GM21786 (cell line): ENCODE measurements around the gene FHL3.

Experiments
- ATAC-seq: cut with Tn5 transposase; IDR thresholded peaks from one replicate; pipeline ENCODE4 v1.9.1; 2021; ENCODE audit not compliant: unreplicated experiment

The FHL3 gene

GRCh38 chr1:38014724-38015424, 9.6 kb upstream of the FHL3 start:
- ATAC-seq, result no peak

DNA sequence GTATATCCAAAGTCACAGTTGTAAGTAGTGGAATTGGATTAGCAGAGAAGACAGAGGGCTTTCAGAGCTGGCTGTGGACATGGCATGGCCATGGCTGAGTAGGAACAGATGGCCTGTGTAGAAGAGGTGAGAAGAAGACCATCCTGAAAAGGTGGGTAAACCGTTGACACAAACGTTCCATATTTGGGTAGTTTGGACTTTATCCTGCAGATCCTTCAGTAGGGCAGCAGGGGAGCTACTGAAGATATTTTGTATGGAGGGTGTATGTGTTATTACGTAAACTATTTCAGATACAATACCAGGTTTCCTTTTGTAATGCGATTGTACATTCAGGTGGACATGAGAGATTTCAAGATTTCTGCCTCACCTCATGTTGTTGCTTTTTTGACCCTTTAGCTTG, 8.9 kb upstream of the FHL3 start:
- no peak for ATAC-seq

DNA sequence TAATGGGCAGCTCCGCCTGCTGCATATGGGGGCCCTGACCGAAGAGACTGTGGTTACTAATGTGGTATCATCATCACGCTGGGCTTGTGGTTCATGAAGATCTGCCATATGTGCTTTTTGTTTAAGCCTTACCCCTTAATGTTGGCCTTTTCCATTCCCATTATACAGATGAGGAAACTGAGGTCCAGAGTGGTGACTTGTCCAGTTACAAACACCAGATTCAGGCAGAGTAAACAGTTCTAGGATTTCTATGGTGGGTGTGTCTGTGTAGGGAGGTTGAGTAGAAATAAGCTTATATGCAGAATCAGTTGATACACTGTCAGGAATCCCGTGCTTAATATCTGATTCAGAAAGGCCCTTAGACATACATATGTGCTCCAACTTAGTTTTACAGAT, 7.9 kb upstream of the FHL3 start:
- no peak for ATAC-seq

DNA sequence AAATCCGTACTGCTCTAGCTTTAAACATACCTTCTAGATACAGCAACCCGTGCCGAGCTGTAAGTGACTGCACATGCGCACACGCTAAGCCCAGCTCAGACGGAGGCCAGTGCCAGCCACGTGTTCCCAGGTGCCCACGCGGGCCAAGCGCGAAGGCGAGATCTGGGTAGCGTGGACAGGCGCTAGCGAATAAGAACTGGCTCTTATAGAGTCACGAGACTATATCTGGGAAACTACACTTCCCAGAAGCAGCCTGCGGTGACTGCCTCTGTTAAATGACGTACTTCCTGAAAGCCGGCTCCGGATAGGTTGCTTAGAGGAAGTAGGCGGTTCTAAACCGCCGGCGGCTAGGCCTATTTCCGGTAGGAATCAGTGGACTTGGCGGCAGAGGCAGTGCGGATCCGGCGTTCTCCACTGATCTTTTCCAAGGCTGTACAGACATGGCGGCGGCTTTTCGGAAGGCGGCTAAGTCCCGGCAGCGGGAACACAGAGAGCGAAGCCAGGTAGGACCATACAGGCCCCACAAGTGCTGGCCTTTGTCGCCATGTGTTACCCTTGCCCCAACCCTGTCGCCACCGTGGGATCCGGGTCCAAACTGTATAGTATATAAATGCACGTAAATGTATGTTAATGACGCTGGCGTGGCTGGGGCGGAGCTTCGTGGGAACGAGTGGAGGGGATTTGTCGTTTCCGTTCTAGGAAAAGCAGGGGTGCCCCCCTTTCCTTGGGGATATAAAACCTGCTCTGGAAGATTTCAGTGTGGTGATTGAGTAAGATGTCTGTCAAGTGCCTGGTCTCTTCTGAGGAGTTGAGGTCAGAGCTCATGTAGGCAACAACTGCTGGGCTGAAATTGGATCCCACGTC, 7.3 kb upstream of the FHL3 start, which contains the start of gene UTP11:
TSS of gene UTP11 (plus strand) at position 372 of the 864 bp plus-strand sequence. CDS start at position 441, 69 bp downstream.
- peak; percentile 95 for ATAC-seq

- ATAC-seq, result no peak
These were observed 4.5 kb upstream of the FHL3 start for GRCh38 chr1:38009841-38010180.

DNA sequence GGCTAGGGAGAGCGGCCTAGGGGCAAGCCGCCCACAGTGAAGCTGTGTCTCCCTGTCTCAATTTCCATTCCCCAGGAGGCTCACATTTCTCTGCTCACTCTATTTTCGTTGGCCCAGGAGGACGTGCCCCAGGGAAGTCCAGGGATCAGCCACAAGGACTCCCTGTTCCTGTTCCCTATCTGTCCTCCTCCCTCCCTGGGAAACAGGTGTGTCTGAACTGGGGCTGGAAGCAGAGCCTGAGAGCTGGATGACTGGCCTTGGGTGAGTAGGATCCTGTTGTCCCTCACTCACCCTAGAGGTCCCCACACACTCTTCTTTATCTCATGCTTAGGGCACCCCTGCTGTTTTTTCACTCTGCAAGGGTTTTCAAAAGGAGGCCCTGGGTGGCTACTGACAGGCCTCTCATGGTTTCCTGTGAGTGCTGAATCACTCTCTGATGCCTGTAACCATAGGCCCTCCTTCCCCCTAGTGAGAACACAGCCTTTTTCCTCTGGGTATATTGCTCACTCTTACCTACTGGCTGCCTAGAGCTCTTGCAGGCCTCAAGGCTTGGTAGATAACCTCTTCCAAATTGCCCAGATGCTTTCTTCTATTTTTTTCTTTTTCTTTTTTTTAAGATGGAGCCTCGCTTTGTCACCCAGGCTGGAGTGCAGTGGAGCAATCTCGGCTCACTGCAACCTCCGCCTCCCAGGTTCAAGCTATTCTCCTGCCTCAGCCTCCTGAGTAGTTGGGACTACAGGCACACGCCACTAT, 4.0 kb upstream of the FHL3 start:
- no peak for ATAC-seq

- ATAC-seq, result no peak
These were observed 904 bp upstream of the FHL3 start for GRCh38 chr1:38006008-38006828.

DNA sequence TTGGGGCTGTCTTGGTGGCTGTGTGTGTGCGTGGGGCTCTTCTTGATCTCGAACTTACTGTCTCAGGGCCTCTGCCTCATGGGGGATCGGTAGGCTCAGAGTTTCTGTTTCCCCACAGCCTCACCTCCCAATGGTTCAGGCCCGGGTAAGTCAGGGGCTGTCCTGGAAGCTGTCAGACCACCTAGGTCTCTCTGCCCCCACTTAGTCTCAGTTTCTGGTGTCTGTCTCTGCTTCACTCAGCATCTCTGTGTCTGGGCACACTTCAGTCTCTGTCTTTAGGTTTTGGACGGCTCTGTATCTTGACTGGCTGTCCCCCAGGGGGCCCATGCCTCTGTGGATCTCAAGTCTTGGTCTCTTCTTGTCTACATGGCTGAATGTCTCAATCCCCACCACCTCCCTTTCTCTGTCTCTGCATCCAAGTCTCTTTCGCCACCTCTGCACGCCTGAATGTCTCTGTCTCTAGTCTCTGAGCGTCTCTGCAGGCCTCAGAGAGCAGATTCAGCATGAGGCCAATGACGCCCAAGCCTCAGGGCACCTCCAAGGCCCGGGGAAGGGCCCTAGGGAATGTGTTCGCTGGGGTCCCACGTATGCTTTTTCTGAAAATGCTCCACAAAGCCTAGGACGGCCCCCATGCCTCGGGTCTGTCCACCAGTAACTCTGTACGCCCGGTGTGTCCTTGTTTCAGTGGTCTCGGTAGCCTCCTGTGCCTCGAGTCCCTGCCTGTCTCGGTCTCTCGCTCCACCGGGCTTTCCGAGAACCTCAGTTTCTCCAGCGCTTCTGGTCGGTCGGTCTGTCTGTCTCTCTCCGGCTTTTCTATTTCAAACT, 818 bp downstream of the FHL3 start:
- no peak for ATAC-seq

GRCh38 chr1:38003261-38004250, 1.8 kb downstream of the FHL3 start:
- no peak for ATAC-seq

DNA sequence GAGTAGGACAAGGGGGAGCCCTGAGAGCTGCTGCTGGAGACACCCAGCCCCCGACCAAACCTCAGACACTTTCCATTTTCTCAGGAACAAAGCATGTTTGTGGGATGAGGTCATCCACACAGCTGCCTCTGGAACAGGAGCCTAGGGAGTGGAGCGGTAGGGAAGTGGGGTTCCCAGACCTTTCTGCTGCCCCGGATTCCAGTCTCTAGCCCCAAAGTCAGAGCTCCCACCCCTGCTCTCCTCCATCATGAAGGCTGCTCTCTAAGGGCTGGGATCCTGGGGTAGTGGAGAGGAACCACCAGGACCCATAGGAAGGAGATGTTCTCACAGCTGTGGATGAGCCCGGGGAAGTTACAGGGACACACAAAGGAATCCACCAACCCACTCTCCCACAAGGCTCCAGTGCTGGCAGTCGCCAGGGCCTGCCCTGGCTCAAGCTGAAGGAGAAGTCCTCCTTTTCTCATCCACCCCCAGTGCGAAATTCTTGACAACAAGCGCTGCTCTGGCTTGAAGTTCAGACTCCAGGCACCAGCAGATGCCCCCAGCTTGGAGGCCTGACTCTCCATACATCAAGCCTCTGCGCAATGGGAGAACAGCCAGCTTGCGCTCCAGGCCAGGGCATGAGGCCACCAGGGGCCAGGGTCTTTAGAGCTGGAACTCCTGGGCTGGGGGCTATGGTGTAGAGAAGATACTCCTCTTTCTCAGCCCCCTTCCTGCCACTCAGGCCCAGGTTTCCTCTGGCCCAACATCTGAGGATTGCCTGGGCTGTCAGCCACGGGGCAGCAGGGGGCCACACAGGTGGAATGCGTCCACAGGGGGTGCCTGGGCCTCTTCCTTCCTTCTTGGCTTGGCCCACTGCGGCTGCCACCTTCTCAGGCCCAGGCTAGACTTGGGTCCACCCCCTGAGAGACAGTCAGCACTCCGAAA, 4.5 kb downstream of the FHL3 start:
- no peak for ATAC-seq

GRCh38 chr1:38000233-38000528, 5.1 kb downstream of the FHL3 start:
- no peak for ATAC-seq

GRCh38 chr1:37999430-38000232, 5.7 kb downstream of the FHL3 start:
- no peak for ATAC-seq

GRCh38 chr1:37998913-37999429, 6.3 kb downstream of the FHL3 start:
- no peak for ATAC-seq

GRCh38 chr1:37998089-37998808, 7.1 kb downstream of the FHL3 start:
- ATAC-seq, result no peak

DNA sequence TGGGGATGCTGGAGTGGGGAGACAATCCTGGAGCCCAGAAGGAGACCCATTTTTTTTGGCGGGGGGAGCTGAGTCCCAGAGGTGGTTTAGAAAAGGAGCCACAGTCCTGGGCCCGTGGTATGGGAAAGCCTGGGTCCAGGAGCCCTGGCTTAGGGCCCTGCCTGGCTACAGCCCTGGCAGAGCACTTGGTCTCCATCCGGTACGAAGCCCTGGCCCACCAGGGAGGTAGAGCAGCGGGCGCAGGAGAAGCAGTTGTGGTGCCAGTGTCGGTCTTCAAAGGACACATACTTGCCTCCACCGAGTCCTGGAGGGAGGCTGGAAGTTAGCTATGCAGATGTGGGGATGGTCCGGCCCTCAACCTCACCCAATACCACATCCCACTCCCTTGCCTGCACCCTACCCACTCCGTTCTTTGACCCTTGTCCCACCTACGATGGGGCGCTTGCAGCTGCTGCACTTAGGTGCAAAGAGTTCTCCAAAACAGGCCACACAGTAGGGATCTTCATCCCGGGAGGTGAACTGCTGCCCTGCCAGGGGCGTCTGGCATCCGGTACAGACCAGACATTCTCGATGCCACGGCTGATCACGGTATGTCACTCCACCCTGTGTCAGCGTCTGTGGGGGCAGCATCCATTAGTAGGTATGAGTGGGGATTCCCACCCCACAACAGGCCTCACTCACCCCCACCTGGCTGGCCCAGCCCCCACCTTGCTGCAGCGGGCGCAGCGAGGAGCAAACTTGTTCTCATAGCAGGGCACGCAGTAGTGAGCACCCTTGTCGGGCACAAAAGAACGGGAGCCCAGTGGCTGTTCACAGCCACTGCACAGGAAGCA, 7.8 kb downstream of the FHL3 start:
- ATAC-seq, result no peak
